ENCODE measurements around the gene P4HA2. TPM values are rescaled to one million over a fixed set of nuclear protein-coding genes. Genes with fewer than 3 reads are reported as not detected.

P4HA2 gene
- total RNA-seq, 4 donors from 2014 or later = 15.9 to 26.9 (median 22.8) TPM

GRCh38 chr5:132222649-132223038 is 5.0 kb downstream of the P4HA2 start:
- peak overlapping the region in 3 of 4 donors; percentile 57 to 74 (median 66) for H3K27ac ChIP-seq
- WGBS, 2 donors = 92 to 94% methylated on average over 3 of the region's 3 CpGs
- TF ChIP-seq POLR2A (IDR thresholded peaks at IDR 0.05) (no peak), EP300 (IDR thresholded peaks at IDR 0.05) (no peak)
- TF ChIP-seq, protein P1, sequence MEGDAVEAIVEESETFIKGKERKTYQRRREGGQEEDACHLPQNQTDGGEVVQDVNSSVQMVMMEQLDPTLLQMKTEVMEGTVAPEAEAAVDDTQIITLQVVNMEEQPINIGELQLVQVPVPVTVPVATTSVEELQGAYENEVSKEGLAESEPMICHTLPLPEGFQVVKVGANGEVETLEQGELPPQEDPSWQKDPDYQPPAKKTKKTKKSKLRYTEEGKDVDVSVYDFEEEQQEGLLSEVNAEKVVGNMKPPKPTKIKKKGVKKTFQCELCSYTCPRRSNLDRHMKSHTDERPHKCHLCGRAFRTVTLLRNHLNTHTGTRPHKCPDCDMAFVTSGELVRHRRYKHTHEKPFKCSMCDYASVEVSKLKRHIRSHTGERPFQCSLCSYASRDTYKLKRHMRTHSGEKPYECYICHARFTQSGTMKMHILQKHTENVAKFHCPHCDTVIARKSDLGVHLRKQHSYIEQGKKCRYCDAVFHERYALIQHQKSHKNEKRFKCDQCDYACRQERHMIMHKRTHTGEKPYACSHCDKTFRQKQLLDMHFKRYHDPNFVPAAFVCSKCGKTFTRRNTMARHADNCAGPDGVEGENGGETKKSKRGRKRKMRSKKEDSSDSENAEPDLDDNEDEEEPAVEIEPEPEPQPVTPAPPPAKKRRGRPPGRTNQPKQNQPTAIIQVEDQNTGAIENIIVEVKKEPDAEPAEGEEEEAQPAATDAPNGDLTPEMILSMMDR (IDR thresholded peaks at IDR 0.05) = no peak
- peaks cover 0 to 10% (median 0%) of the 10 kb centered on the region in 3 donors for H3K36me3 ChIP-seq
- H3K4me1 ChIP-seq = peaks cover 0 to 67% (median 32%) of the 10 kb centered on the region in 4 donors
- no peak overlapping the region for H3K4me3 ChIP-seq
- no peaks in the 10 kb centered on the region for H3K27me3 ChIP-seq
- no peak for DNase-seq (ENCODE audit: low spot score in 2 of 2)
- H3K9me3 ChIP-seq = no peaks in the 10 kb centered on the region

DNA sequence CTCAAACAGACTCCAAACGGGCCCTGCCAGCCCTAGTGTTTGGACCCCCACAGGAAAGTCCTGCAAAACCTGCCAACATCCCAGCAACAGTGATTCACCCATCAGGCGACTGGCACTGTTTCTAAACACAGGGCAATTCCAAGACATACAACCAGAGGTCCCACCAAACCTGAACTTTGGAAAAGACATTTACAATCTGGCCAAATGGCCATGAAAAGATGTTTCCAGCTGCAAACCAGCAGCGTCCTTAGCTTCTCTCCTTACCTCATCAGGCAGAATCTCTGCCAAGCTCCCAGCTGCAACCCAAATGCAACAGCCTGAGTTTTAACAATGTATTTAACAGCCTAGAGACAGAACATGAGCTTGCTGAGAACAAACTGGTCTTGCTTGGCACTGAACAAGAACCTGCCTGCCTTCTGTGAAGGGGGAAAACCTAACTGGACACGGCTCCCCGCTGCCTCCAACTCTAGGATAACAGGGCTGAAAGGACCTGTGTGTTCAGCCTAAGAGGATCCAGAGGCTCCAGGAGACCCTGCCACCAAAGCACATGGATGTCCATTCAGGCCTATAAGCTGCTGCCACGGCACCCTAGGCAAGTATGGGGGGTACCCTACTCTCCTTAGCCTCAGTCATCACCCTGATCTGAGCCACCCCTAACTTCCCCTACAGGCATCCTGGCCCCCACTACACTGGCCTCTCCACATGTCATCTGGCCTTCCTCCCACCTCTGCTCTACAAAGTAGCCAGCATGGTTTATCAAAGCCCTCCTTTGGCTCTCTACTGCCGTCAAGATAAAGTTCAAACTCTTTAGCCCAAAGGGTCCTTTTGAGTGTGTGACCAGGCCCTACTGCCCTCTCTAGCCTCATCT is 5.6 kb downstream of the P4HA2 start:
- peaks cover 0 to 64% (median 32%) of the 10 kb centered on the region in 4 donors for H3K4me1 ChIP-seq
- 50 to 68% methylated on average over 7 of the region's 7 CpGs for WGBS, 2 donors
- peaks cover 0 to 16% (median 0%) of the 10 kb centered on the region in 3 donors for H3K36me3 ChIP-seq
- no peaks in the 10 kb centered on the region for H3K9me3 ChIP-seq
- no peaks in the 10 kb centered on the region for H3K27me3 ChIP-seq
- peak; percentile 45 to 61 for DNase-seq (ENCODE audit: low spot score in 2 of 2)
- peak overlapping the region in 3 of 4 donors; percentile 57 to 74 (median 66) for H3K27ac ChIP-seq
- TF ChIP-seq EP300 (IDR thresholded peaks at IDR 0.05) = peak in 1 of 2 donors; percentile 46
- TF ChIP-seq POLR2A (IDR thresholded peaks at IDR 0.05) = no peak
- TF ChIP-seq, protein P1 (IDR thresholded peaks at IDR 0.05) = peak in 2 of 5 experiments; percentile 8 to 18
- H3K4me3 ChIP-seq = no peak overlapping the region

GRCh38 chr5:132220491-132220890 is 7.2 kb downstream of the P4HA2 start:
- no peak for DNase-seq (ENCODE audit: low spot score in 2 of 2)
- no peak for TF ChIP-seq EP300 (IDR thresholded peaks at IDR 0.05)
- TF ChIP-seq POLR2A (IDR thresholded peaks at IDR 0.05) = no peak
- TF ChIP-seq, protein P1 (IDR thresholded peaks at IDR 0.05) = no peak
- no peaks in the 10 kb centered on the region for H3K27me3 ChIP-seq
- peaks cover 0 to 53% (median 25%) of the 10 kb centered on the region in 4 donors for H3K4me1 ChIP-seq
- H3K9me3 ChIP-seq = no peaks in the 10 kb centered on the region
- peaks cover 0 to 17% (median 0%) of the 10 kb centered on the region in 3 donors for H3K36me3 ChIP-seq
- H3K4me3 ChIP-seq = no peak overlapping the region
- WGBS, 2 donors = 70 to 77% methylated on average over 2 of the region's 2 CpGs
- peak overlapping the region in 1 of 4 donors; percentile 20 for H3K27ac ChIP-seq

- Histone ChIP-seq H3K9me3 (no peaks in the 10 kb centered on the region), H3K4me1 (peaks cover 0 to 53% (median 22%) of the 10 kb centered on the region in 4 donors), H3K27me3 (no peaks in the 10 kb centered on the region), H3K4me3 (no peak overlapping the region), H3K36me3 (peaks cover 0 to 17% (median 0%) of the 10 kb centered on the region in 3 donors), H3K27ac (peak overlapping the region in 1 of 4 donors; percentile 20)
- TF ChIP-seq POLR2A (IDR thresholded peaks at IDR 0.05) (no peak), EP300 (IDR thresholded peaks at IDR 0.05) (no peak)
- TF ChIP-seq, protein P1 (IDR thresholded peaks at IDR 0.05) = no peak
- 92 to 95% methylated on average over 1 of the region's 1 CpG for WGBS, 2 donors
- no peak for DNase-seq (ENCODE audit: low spot score in 2 of 2)
Observed at GRCh38 chr5:132219981-132220380, 7.7 kb downstream of the P4HA2 start.
